Neural progenitor cell (in vitro differentiated cells): Measurements from ENCODE around the gene L2HGDH. TPM values are rescaled to one million over a fixed set of nuclear protein-coding genes. Genes with fewer than 3 reads are reported as not detected.
A peak's percentile ranks its signal among the peaks of the same experiment; 100 is the strongest.

Experiments
- DNase-seq: peaks from one replicate; pipeline ENCODE4 v3.0.0-alpha.2; 2016; ENCODE audit warnings: low spot score
- H2AFZ ChIP-seq: fragments of 200-600 bp; sonication (generic); replicated peaks from 2 replicates; pipeline ENCODE4 v1.6.1; 2016; ENCODE audit warnings: antibody characterized with exemption
- H3F3A ChIP-seq: fragments of 200-600 bp; sonication (generic); 2 replicates; pipeline ENCODE4 v1.6.1; 2016; ENCODE audit warnings: antibody characterized with exemption, low read depth
- H3K27ac ChIP-seq: fragments of 200-600 bp; sonication (generic); 2 replicates; pipeline ENCODE4 v1.5.1; 2016; ENCODE audit warnings: mild to moderate bottlenecking
- H3K27me3 ChIP-seq: fragments of 200-600 bp; sonication (generic); 2 replicates; pipeline ENCODE4 v1.6.1; 2016; ENCODE audit warnings: mild to moderate bottlenecking, moderate library complexity
- H3K36me3 ChIP-seq: fragments of 200-600 bp; sonication (generic); 2 replicates; pipeline ENCODE4 v1.5.1; 2016
- H3K4me1 ChIP-seq: fragments of 200-600 bp; sonication (generic); 2 replicates; pipeline ENCODE4 v1.6.1; 2016; ENCODE audit warnings: mixed run types
- H3K4me2 ChIP-seq: fragments of 200-600 bp; sonication (generic); 2 replicates; pipeline ENCODE4 v1.6.1; 2016
- H3K4me3 ChIP-seq: fragments of 200-600 bp; sonication (generic); 2 replicates; pipeline ENCODE4 v1.5.1; 2016
- H3K79me2 ChIP-seq: fragments of 200-600 bp; sonication (generic); 2 replicates; pipeline ENCODE4 v1.6.1; 2016; ENCODE audit warnings: low read depth
- H3K9ac ChIP-seq: fragments of 200-600 bp; sonication (generic); 2 replicates; pipeline ENCODE4 v1.6.1; 2016
- H3K9me3 ChIP-seq: fragments of 200-600 bp; sonication (generic); 2 replicates; pipeline ENCODE4 v1.5.1; 2016; ENCODE audit warnings: low read depth
- H4K20me1 ChIP-seq: fragments of 200-600 bp; sonication (generic); 2 replicates; pipeline ENCODE4 v1.6.1; 2016; ENCODE audit warnings: low read depth
- H3K27ac Mint-ChIP-seq: 3 replicates; pipeline ENCODE4 v1.8.0; 2021; ENCODE audit warnings: mixed read lengths
- H3K27me3 Mint-ChIP-seq: 2 replicates; pipeline ENCODE4 v1.8.0; 2022; ENCODE audit warnings: low read depth, mild to moderate bottlenecking, inconsistent platforms, moderate library complexity, mixed read lengths; ENCODE audit not compliant: insufficient read depth
- H3K36me3 Mint-ChIP-seq: 3 replicates; pipeline ENCODE4 v1.8.0; 2021; ENCODE audit warnings: mixed read lengths
- H3K4me1 Mint-ChIP-seq: 3 replicates; pipeline ENCODE4 v1.8.0; 2021; ENCODE audit warnings: mixed read lengths
- H3K4me3 Mint-ChIP-seq: 3 replicates; pipeline ENCODE4 v1.8.0; 2021; ENCODE audit warnings: mild to moderate bottlenecking, moderate library complexity, mixed read lengths
- H3K9me3 Mint-ChIP-seq: 3 replicates; pipeline ENCODE4 v1.8.0; 2020; ENCODE audit warnings: mixed read lengths
- EZH2 ChIP-seq: fragments of 200-600 bp; sonication (generic); IDR thresholded peaks from 2 replicates; pipeline ENCODE4 v1.6.1; 2017; ENCODE audit warnings: antibody characterized with exemption, mild to moderate bottlenecking, moderate library complexity
- EZH2phosphoT487 ChIP-seq: fragments of 200-600 bp; sonication (generic); IDR thresholded peaks from 2 replicates; pipeline ENCODE4 v1.6.1; 2017; ENCODE audit warnings: antibody characterized with exemption
- total RNA-seq: library from RNA; depleted of rRNA; stranded (reverse); fragments of >200 nt; gene quantifications from 2 replicates; pipeline ENCODE4 v1.2.3, GENCODE V29; 2015; ENCODE audit warnings: low replicate concordance
- TF ChIP-seq, protein P1 (sequence below): fragments of 200-600 bp; sonication (generic); IDR thresholded peaks from 2 replicates; pipeline ENCODE4 v1.5.1; 2017; ENCODE audit warnings: antibody characterized with exemption, mild to moderate bottlenecking

Gene L2HGDH
- total RNA-seq, 1 donor from 2014 or later, result 14.0 TPM

DNA sequence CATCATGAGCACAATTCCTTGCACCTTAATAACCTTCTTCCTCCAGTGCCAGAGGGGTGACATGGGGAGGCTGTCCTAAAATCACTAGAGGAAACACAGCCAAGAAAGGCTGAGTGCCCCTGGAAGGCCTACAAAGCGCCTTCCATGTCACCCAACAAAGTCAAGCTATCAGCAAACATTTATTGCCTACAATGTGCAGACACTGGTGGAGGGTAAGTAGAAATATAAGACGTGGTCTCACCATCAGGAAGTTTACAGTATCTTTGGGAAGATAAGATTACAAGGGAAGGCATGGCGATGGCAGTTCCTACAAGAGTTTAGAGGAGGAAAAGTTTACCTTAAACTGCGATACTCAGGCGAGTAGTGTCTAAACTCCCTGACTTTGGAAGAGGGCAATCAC lies 28.0 kb upstream of the L2HGDH start:
- Histone ChIP-seq H4K20me1 (no peaks in the 10 kb centered on the region), H3K9me3 (no peaks in the 10 kb centered on the region), H3K4me2 (no peak overlapping the region), H3K27me3 (no peaks in the 10 kb centered on the region), H2AFZ (no peak overlapping the region), H3K79me2 (no peaks in the 10 kb centered on the region), H3K4me1 (peaks cover 27% of the 10 kb centered on the region), H3K27ac (no peak overlapping the region), H3K9ac (no peak overlapping the region), H3K4me3 (no peak overlapping the region), H3F3A (peaks cover 16% of the 10 kb centered on the region), H3K36me3 (no peaks in the 10 kb centered on the region)
- peaks cover 19% of the 10 kb centered on the region for H3K4me1 Mint-ChIP-seq
- no peaks in the 10 kb centered on the region for H3K9me3 Mint-ChIP-seq
- no peaks in the 10 kb centered on the region for H3K36me3 Mint-ChIP-seq
- peak overlapping the region; percentile 38 for H3K27ac Mint-ChIP-seq
- H3K4me3 Mint-ChIP-seq, result no peak overlapping the region
- no peaks in the 10 kb centered on the region for H3K27me3 Mint-ChIP-seq
- DNase-seq, result no peak
- TF ChIP-seq, protein P1, sequence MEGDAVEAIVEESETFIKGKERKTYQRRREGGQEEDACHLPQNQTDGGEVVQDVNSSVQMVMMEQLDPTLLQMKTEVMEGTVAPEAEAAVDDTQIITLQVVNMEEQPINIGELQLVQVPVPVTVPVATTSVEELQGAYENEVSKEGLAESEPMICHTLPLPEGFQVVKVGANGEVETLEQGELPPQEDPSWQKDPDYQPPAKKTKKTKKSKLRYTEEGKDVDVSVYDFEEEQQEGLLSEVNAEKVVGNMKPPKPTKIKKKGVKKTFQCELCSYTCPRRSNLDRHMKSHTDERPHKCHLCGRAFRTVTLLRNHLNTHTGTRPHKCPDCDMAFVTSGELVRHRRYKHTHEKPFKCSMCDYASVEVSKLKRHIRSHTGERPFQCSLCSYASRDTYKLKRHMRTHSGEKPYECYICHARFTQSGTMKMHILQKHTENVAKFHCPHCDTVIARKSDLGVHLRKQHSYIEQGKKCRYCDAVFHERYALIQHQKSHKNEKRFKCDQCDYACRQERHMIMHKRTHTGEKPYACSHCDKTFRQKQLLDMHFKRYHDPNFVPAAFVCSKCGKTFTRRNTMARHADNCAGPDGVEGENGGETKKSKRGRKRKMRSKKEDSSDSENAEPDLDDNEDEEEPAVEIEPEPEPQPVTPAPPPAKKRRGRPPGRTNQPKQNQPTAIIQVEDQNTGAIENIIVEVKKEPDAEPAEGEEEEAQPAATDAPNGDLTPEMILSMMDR, result no peak
- no peak for TF ChIP-seq EZH2
- no peak for TF ChIP-seq EZH2phosphoT487

DNA sequence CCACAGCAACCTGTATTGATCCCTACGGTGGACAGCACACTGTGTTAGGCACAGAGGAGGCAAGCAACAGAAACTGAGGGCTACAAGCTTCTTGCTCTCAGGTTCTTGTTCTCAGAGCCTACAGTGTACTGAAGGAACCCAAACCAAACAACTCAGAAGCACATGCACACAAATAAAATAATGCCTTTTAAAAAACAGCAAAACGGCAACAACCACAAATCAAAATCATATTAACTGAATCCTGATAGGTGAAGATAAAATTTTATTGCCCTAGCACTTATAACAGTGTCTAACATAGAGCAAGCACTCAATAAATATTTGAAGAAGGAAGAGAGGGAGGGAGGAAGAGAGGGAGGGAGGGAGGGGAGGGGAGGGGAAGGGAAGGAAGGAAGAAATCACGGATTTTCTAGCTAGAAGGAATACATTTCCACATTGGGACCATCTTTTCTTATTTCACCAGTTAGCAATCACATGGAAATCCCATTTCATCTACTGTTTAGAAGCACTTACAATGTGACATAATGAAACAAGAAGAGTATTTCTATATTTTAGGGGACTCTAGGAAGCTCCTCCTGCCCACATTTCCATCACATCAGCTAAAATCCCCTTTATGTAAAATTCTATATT lies 27.3 kb upstream of the L2HGDH start:
- no peak overlapping the region for H2AFZ ChIP-seq
- H3K4me2 ChIP-seq, result no peak overlapping the region
- no peaks in the 10 kb centered on the region for H3K79me2 ChIP-seq
- H3K27me3 Mint-ChIP-seq, result no peaks in the 10 kb centered on the region
- no peak overlapping the region for H3K27ac Mint-ChIP-seq
- no peak overlapping the region for H3K9ac ChIP-seq
- no peak for DNase-seq
- H3K27me3 ChIP-seq, result no peaks in the 10 kb centered on the region
- no peak overlapping the region for H3K4me3 ChIP-seq
- H3K4me1 Mint-ChIP-seq, result peaks cover 21% of the 10 kb centered on the region
- TF ChIP-seq EZH2 (no peak), EZH2phosphoT487 (no peak)
- TF ChIP-seq, protein P1, result no peak
- no peak overlapping the region for H3K4me3 Mint-ChIP-seq
- H3K9me3 ChIP-seq, result no peaks in the 10 kb centered on the region
- H3K4me1 ChIP-seq, result peaks cover 34% of the 10 kb centered on the region
- H3F3A ChIP-seq, result peaks cover 23% of the 10 kb centered on the region
- H4K20me1 ChIP-seq, result no peaks in the 10 kb centered on the region
- H3K36me3 Mint-ChIP-seq, result no peaks in the 10 kb centered on the region
- H3K9me3 Mint-ChIP-seq, result no peaks in the 10 kb centered on the region
- H3K36me3 ChIP-seq, result no peaks in the 10 kb centered on the region
- no peak overlapping the region for H3K27ac ChIP-seq

DNA sequence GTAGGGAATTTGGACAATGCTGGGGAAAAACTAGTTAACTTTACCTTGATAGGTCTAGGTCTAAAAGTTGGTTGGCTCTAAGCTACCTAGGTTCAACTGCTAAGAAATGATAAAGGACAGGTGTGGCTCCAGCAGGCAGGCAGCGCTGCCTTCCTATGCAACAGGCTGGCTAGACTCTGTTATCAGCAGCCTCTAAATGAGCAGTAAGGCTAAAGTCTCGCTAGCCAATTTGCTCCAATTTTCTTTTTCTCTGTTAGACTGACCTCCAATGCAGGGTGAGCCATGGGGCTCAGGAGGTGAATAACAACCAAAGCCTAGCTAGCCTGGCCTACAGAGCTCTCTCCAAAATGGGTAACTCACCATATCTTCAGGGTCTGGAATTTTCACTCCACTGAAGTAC lies 26.6 kb upstream of the L2HGDH start:
- Histone ChIP-seq H3K9me3 (no peaks in the 10 kb centered on the region), H3K27me3 (no peaks in the 10 kb centered on the region), H2AFZ (no peak overlapping the region), H3K79me2 (no peaks in the 10 kb centered on the region), H3F3A (peaks cover 28% of the 10 kb centered on the region), H3K4me1 (peaks cover 35% of the 10 kb centered on the region), H3K4me2 (no peak overlapping the region), H3K4me3 (no peak overlapping the region), H3K27ac (no peak overlapping the region), H4K20me1 (no peaks in the 10 kb centered on the region), H3K36me3 (no peaks in the 10 kb centered on the region), H3K9ac (no peak overlapping the region)
- no peak for DNase-seq
- no peak overlapping the region for H3K27ac Mint-ChIP-seq
- no peaks in the 10 kb centered on the region for H3K36me3 Mint-ChIP-seq
- no peaks in the 10 kb centered on the region for H3K27me3 Mint-ChIP-seq
- no peak overlapping the region for H3K4me3 Mint-ChIP-seq
- no peak for TF ChIP-seq EZH2
- no peak for TF ChIP-seq EZH2phosphoT487
- TF ChIP-seq, protein P1, result no peak
- H3K4me1 Mint-ChIP-seq, result peaks cover 21% of the 10 kb centered on the region
- H3K9me3 Mint-ChIP-seq, result no peaks in the 10 kb centered on the region
